Nephron progenitor cell (in vitro differentiated cells): ENCODE measurements around the gene DNAJC13.
"Not testable (repeated sequence)": the region's sequence is repeated elsewhere in the genome, so short reads cannot be mapped to it uniquely, and the experiment has no call there.

Source experiments
- DNase-seq: peaks from one replicate; pipeline ENCODE4 v3.0.0; 2021
- H3K27ac Mint-ChIP-seq: 2 replicates; pipeline ENCODE4 v1.8.0; 2021; ENCODE audit warnings: mild to moderate bottlenecking, moderate library complexity, mixed read lengths
- H3K27me3 Mint-ChIP-seq: 2 replicates; pipeline ENCODE4 v1.8.0; 2021; ENCODE audit warnings: mild to moderate bottlenecking, low read depth, mixed read lengths; ENCODE audit not compliant: poor library complexity
- H3K36me3 Mint-ChIP-seq: 2 replicates; pipeline ENCODE4 v1.8.0; 2021; ENCODE audit warnings: low read depth, mixed read lengths
- H3K4me1 Mint-ChIP-seq: 2 replicates; pipeline ENCODE4 v1.8.0; 2021; ENCODE audit warnings: mixed read lengths
- H3K4me3 Mint-ChIP-seq: 2 replicates; pipeline ENCODE4 v1.8.0; 2021; ENCODE audit warnings: mild to moderate bottlenecking, moderate library complexity, mixed read lengths
- H3K9me3 Mint-ChIP-seq: 2 replicates; pipeline ENCODE4 v1.8.0; 2021; ENCODE audit warnings: mild to moderate bottlenecking, moderate library complexity, mixed read lengths
- TF ChIP-seq, protein P1 (sequence below): fragments of 200-600 bp; sonication (generic); IDR thresholded peaks from 2 replicates; pipeline ENCODE4 v1.5.0; 2021; ENCODE audit warnings: antibody characterized with exemption

Gene DNAJC13

DNA sequence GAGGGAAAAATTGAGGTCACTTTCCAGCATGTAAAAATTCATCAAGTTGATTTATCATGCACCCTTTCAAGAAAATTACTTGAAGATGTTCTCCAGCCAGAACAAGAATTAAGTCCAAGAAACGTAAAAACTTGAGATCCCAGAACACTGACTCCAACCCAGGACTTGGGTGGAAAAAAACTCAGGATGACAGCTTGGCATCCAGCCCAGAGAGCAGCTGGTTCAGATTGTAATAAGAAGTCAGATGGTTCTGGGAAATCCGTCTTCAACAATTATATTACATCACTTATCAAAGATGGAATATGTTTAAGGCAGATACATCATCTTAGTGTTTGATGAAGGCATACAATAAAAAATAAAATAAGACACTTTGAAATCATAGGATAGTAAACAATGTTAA lies 23.0 kb upstream of the DNAJC13 start:
- H3K4me1 Mint-ChIP-seq = no peaks in the 10 kb centered on the region
- no peak overlapping the region for H3K4me3 Mint-ChIP-seq
- DNase-seq = no peak
- no peaks in the 10 kb centered on the region for H3K9me3 Mint-ChIP-seq
- peaks cover 3% of the 10 kb centered on the region for H3K27me3 Mint-ChIP-seq
- H3K27ac Mint-ChIP-seq = no peak overlapping the region
- TF ChIP-seq, protein P1, sequence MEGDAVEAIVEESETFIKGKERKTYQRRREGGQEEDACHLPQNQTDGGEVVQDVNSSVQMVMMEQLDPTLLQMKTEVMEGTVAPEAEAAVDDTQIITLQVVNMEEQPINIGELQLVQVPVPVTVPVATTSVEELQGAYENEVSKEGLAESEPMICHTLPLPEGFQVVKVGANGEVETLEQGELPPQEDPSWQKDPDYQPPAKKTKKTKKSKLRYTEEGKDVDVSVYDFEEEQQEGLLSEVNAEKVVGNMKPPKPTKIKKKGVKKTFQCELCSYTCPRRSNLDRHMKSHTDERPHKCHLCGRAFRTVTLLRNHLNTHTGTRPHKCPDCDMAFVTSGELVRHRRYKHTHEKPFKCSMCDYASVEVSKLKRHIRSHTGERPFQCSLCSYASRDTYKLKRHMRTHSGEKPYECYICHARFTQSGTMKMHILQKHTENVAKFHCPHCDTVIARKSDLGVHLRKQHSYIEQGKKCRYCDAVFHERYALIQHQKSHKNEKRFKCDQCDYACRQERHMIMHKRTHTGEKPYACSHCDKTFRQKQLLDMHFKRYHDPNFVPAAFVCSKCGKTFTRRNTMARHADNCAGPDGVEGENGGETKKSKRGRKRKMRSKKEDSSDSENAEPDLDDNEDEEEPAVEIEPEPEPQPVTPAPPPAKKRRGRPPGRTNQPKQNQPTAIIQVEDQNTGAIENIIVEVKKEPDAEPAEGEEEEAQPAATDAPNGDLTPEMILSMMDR = no peak
- H3K36me3 Mint-ChIP-seq = peaks cover 12% of the 10 kb centered on the region

- peaks cover 12% of the 10 kb centered on the region for H3K36me3 Mint-ChIP-seq
- H3K4me1 Mint-ChIP-seq = no peaks in the 10 kb centered on the region
- H3K27me3 Mint-ChIP-seq = peaks cover 3% of the 10 kb centered on the region
- TF ChIP-seq, protein P1 = no peak
- no peak overlapping the region for H3K27ac Mint-ChIP-seq
- no peak for DNase-seq
- H3K9me3 Mint-ChIP-seq = no peaks in the 10 kb centered on the region
- no peak overlapping the region for H3K4me3 Mint-ChIP-seq
Measured at GRCh38 chr3:132395126-132395525, 22.2 kb upstream of the DNAJC13 start.

DNA sequence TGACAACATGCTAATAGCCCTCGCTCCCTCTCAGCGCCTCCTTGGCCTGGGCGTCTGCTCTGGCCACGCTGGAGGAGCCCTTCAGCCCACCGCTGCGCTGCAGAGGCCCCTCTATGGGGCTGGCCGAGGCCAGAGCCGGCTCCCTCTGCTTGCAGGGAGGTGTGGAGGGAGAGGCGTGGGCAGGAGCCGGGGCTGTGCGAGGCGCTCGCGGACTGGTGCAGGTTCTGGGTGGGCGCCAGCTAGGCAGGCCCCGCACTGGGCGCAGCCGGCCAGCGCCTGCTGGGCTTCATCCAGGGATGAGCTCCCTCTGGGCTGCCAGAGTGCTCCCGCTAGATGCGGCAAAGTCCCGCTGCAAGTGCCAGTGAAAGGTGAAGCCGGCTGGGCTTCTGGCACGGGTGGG lies 21.0 kb upstream of the DNAJC13 start:
- H3K4me1 Mint-ChIP-seq = no peaks in the 10 kb centered on the region
- H3K36me3 Mint-ChIP-seq = peaks cover 4% of the 10 kb centered on the region
- no peaks in the 10 kb centered on the region for H3K9me3 Mint-ChIP-seq
- peaks cover 3% of the 10 kb centered on the region for H3K27me3 Mint-ChIP-seq
- TF ChIP-seq, protein P1 = no peak
- no peak overlapping the region for H3K27ac Mint-ChIP-seq
- DNase-seq = no peak
- no peak overlapping the region for H3K4me3 Mint-ChIP-seq

DNA sequence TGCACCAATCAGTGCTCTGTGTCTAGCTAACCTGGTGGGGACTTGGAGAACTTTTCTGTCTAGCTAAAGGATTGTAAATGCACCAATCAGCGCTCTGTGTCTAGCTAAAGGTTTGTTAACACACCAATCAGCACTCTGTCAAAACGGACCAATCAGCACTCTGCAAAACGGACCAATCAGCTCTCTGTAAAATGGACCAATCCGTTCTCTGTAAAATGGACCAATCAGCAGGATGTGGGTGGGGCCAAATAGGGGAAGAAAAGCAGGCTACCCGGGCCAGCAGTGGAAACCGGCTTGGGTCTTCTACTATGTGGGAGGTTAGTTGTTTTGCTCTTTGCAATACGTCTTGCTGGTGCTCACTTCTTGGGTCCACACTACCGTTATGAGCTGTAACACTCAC lies 20.5 kb upstream of the DNAJC13 start:
- H3K27ac Mint-ChIP-seq, H3K4me1 Mint-ChIP-seq, H3K27me3 Mint-ChIP-seq: not testable (repeated sequence)

DNA sequence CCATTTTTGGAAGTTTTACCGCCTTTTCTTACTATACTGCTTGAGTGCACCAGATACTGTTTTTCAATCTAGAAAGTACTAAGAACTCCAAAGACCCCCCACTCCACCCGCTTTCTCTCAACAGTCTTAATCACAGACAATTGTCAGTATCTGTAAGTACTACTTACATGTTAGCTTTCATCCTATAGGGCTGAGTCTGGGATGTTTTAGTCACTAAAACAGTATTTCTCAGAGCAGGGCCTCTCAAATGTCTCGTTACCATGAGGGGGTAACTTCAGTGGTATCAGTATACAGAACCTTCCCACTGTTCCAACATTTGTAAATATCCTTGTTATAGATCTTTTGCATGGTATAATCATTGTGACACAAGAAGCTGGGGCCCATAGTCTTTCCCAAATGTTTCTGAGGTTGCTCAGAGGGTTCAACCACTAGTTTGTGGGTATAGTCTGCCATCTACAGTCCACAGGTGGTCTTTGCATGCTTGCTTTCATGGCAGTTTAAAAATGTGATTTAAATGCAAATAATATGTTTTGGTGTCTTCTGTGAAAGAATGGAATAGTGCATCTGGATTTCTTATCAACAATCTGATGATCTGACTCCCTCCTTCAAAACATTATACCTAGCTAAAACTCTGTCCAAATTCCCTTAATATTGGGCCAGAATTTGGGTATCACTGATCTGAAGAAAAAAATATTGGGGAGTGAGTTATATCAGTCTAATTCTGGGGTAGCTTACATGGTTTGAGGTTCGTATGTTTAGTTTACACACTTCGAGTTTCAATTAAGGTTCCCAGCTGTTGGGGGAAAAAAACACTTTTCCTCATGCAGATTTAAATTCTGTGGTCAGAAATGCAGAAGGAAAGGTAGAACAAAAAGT lies 18.0 kb upstream of the DNAJC13 start:
- no peaks in the 10 kb centered on the region for H3K36me3 Mint-ChIP-seq
- TF ChIP-seq, protein P1 = peak; percentile 82
- H3K9me3 Mint-ChIP-seq = no peaks in the 10 kb centered on the region
- no peak overlapping the region for H3K4me3 Mint-ChIP-seq
- H3K27me3 Mint-ChIP-seq = peaks cover 3% of the 10 kb centered on the region
- no peak overlapping the region for H3K27ac Mint-ChIP-seq
- peak; percentile 39 for DNase-seq
- H3K4me1 Mint-ChIP-seq = no peaks in the 10 kb centered on the region

More for the DNA sequence above, 20.5 kb upstream of the DNAJC13 start:
- not testable (repeated sequence) for H3K36me3 Mint-ChIP-seq, H3K9me3 Mint-ChIP-seq, DNase-seq, H3K4me3 Mint-ChIP-seq

- H3K27ac Mint-ChIP-seq = no peak overlapping the region
- H3K4me3 Mint-ChIP-seq = no peak overlapping the region
- H3K4me1 Mint-ChIP-seq = no peaks in the 10 kb centered on the region
- H3K9me3 Mint-ChIP-seq = no peaks in the 10 kb centered on the region
- DNase-seq = no peak
- no peaks in the 10 kb centered on the region for H3K36me3 Mint-ChIP-seq
- TF ChIP-seq, protein P1 = no peak
- H3K27me3 Mint-ChIP-seq = peaks cover 7% of the 10 kb centered on the region
Measured at GRCh38 chr3:132401255-132401654, 16.0 kb upstream of the DNAJC13 start.
